ENCODE measurements around the gene TIMM22. TPM values are rescaled to one million over a fixed set of nuclear protein-coding genes. Genes with fewer than 3 reads are reported as not detected.

TIMM22 gene
- total RNA-seq, 5 donors from 2014 or later (not counting 1 experiment from before 2014, with no cell fraction given) = 8.9 to 13.2 (median 11.4) TPM

DNA sequence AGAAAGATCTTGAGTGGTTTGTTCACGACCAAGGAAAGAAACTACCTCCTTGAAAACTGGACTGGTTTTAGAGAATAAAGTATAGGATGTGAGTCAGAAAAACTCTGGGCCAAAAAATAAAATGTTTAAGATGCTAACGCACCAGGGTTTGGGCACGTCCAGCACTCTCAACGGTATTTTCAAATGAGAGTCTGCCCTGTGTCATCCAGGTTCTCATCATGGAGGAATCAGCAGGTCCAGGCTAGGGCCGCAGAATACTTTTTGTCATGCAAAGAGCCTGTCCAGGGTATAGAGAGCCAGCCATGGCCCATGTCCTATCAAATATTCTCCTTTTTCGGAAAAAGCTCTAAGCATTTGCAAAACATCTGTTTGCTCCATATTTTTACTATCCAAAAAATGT lies 19.8 kb upstream of the TIMM22 start:
- Histone ChIP-seq H3K9me3 (no peaks in the 10 kb centered on the region), H3K27me3 (replicated peaks in 1 of 2; ENCODE audit: control insufficient read depth in 2 of 2, extremely low read depth in 1 of 2, insufficient read depth in 2 of 2, low read length in 1 of 2) (peaks cover 10 to 45% of the 10 kb centered on the region in 2 experiments), H3K27ac (ENCODE audit: low read length) (no peak overlapping the region), H3K4me3 (ENCODE audit: control insufficient read depth in 1 of 2, extremely low read depth in 1 of 2, low read length in 1 of 2) (no peak overlapping the region), H3K4me1 (ENCODE audit: control insufficient read depth in 1 of 2, extremely low read depth in 1 of 2, insufficient read depth in 2 of 2, low read length in 2 of 2) (peaks cover 0 to 25% of the 10 kb centered on the region in 2 experiments), H3K36me3 (ENCODE audit: control insufficient read depth in 2 of 2, extremely low read depth in 1 of 2, insufficient read depth in 1 of 2, low read length in 1 of 2) (no peaks in the 10 kb centered on the region)
- CTCF ChIA-PET = no interaction called here
- Mint-ChIP-seq H3K4me3 (no peak overlapping the region), H3K27me3 (peaks cover 37 to 42% of the 10 kb centered on the region in 2 donors), H3K9me3 (no peaks in the 10 kb centered on the region), H3K27ac (no peak overlapping the region), H3K4me1 (peaks cover 19 to 21% (median 20%) of the 10 kb centered on the region in 3 donors), H3K36me3 (no peaks in the 10 kb centered on the region)
- DNase-seq (no peak), ATAC-seq (replicated peaks in 1 of 4) (no peak)
- POLR2A ChIA-PET = no interaction called here
- 89% methylated on average over 6 of the region's 6 CpGs for WGBS (ENCODE audit: insufficient coverage)

DNA sequence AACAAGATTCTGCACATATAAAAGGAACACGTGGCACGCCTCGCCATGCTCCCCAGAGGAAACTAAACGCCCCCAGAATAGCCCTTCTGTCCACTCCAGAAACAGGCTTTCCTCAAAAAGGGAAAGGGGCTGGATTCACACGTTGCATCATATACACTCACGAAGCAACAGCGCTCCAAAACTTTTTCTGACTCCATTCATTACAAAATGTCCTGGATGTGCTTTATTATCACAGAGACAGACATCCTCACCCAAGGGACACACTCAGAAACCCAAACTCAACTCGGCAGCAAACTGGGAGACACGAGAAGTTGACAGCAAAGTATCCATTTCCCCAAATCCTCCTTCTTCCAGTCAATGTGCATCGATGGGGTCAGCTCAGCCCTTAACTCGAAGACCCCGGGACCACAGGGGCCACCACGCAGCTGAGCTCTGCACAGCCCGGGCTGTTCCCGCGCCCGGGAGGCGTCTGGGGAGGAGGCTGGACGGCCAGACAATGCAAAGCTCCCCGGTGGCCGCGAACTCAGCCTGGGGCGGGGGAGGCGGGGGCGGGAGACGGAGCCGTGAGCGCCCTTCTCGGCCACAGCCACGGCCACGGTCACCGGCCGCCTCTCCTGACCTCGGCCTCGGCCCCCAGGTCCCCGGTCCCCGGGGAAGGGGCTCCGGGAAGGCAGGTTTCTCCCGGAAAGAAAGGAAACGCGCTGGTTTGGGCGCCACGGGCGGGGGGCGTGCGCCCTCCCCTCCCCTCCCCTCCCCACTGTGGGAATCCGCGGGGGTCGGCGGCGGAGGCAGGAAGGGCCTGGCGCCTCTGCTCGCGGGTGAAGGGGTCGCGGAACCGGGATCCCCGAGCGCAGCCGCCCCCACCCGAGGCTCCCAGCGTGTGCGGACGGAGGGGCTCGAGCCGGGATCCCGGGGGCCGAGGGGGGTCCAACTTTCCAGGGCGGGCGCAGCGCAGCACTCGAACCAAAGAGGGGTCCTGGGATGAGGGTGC lies 18.5 kb upstream of the TIMM22 start:
- ChIA-PET POLR2A (no interaction called here), CTCF (no interaction called here)
- Histone ChIP-seq H3K27me3 (replicated peaks in 1 of 2; ENCODE audit: control insufficient read depth in 2 of 2, extremely low read depth in 1 of 2, insufficient read depth in 2 of 2, low read length in 1 of 2) (peaks cover 7 to 36% of the 10 kb centered on the region in 2 experiments), H3K27ac (ENCODE audit: low read length) (no peak overlapping the region), H3K36me3 (ENCODE audit: control insufficient read depth in 2 of 2, extremely low read depth in 1 of 2, insufficient read depth in 1 of 2, low read length in 1 of 2) (no peaks in the 10 kb centered on the region), H3K4me1 (ENCODE audit: control insufficient read depth in 1 of 2, extremely low read depth in 1 of 2, insufficient read depth in 2 of 2, low read length in 2 of 2) (peaks cover 0 to 25% of the 10 kb centered on the region in 2 experiments), H3K4me3 (ENCODE audit: control insufficient read depth in 1 of 2, extremely low read depth in 1 of 2, low read length in 1 of 2) (peak overlapping the region in 1 of 2 donors; percentile 32), H3K9me3 (no peaks in the 10 kb centered on the region)
- H3K9me3 Mint-ChIP-seq = no peaks in the 10 kb centered on the region
- H3K27me3 Mint-ChIP-seq = peaks cover 33 to 38% of the 10 kb centered on the region in 2 donors
- ATAC-seq (replicated peaks in 1 of 4) = no peak
- no peaks in the 10 kb centered on the region for H3K36me3 Mint-ChIP-seq
- peak overlapping the region in 1 of 2 donors; percentile 60 for H3K27ac Mint-ChIP-seq
- peak in 3 of 35 experiments; percentile 12 to 17 (median 14) for DNase-seq
- WGBS (ENCODE audit: insufficient coverage) = 4% methylated on average over 47 of the region's 72 CpGs
- peak overlapping the region; percentile 69 to 80 (median 74) for H3K4me3 Mint-ChIP-seq
- peaks cover 19 to 21% (median 20%) of the 10 kb centered on the region in 3 donors for H3K4me1 Mint-ChIP-seq

DNA sequence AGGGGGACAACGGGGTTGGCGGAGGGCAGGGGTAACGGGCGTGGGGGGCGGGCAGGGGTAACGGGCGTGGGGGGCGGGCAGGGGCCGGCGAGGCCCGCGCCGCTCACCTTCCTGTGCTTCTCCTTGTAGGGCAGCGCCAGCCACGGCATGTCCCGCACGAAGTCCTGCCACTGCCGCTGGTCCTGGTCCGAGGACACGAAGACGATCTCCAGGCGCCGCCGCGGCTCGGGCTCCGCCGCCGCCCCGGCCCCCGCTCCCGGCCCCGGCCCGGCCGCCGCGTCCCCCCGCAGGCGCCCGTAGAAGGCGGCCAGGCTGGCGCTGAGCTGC lies 17.8 kb upstream of the TIMM22 start:
- Histone ChIP-seq H3K9me3 (no peaks in the 10 kb centered on the region), H3K4me3 (ENCODE audit: control insufficient read depth in 1 of 2, extremely low read depth in 1 of 2, low read length in 1 of 2) (peak overlapping the region in 1 of 2 donors; percentile 27), H3K27me3 (replicated peaks in 1 of 2; ENCODE audit: control insufficient read depth in 2 of 2, extremely low read depth in 1 of 2, insufficient read depth in 2 of 2, low read length in 1 of 2) (peaks cover 7 to 36% of the 10 kb centered on the region in 2 experiments), H3K4me1 (ENCODE audit: control insufficient read depth in 1 of 2, extremely low read depth in 1 of 2, insufficient read depth in 2 of 2, low read length in 2 of 2) (peaks cover 0 to 25% of the 10 kb centered on the region in 2 experiments), H3K36me3 (ENCODE audit: control insufficient read depth in 2 of 2, extremely low read depth in 1 of 2, insufficient read depth in 1 of 2, low read length in 1 of 2) (no peaks in the 10 kb centered on the region), H3K27ac (ENCODE audit: low read length) (no peak overlapping the region)
- no peak for DNase-seq
- Mint-ChIP-seq H3K27me3 (peaks cover 31 to 38% of the 10 kb centered on the region in 2 donors), H3K4me1 (peaks cover 19 to 21% (median 20%) of the 10 kb centered on the region in 3 donors), H3K27ac (no peak overlapping the region), H3K4me3 (peak overlapping the region in 2 of 3 donors; percentile 17 to 82), H3K36me3 (no peaks in the 10 kb centered on the region), H3K9me3 (no peaks in the 10 kb centered on the region)
- ATAC-seq (replicated peaks in 1 of 4) = no peak
- CTCF ChIA-PET = interaction anchor here in 1 of 2 donors (2.3 kb wide), 1 partner anchor 17 kb away, joined by 26 read pairs; the partner anchor contains the start of gene TIMM22
- WGBS (ENCODE audit: insufficient coverage) = 1% methylated on average over 40 of the region's 42 CpGs
- POLR2A ChIA-PET = no interaction called here

DNA sequence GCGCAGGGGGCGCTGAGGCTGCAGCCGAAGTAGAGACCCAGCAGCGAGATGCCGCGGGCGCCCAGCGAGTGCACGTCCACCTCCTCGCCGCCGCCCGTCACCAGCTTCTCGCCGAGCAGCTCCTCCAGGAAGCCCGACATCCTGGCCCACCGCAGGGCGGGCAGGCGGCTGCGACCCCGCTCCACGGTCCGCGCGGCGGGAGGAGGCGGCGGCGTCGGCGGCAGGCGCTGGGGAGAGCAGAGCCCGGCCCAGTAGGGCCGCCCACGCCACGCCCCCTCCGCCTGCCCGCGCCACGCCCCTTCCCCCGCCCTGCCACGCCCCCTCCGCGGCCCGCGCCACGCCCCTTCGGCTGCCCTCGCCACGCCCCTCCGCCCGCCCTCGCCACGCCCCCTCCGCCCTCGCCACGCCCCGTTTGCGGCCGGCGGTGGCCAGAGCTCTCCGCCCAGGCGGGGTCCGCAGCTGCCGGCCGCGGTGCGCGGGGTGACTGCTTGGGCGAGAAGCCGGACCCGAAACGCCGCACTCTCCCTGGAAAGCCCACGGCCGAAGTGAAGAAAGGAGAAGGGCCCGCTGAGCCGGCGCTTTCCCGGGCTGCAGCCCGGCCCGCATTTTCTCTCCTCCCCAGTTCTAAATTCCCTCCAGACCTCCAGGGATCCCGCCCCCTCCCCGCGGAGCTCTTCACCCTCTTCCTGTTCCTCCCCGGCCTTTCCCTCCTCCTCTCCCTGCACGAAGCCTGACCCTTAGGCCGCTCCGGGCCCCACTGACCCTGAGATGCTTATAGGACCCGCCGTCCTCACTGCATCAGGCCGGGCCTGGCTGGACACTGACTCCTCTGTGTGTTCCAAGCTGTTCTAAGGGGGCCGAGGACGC lies 17.2 kb upstream of the TIMM22 start, which contains the start of gene NXN:
Gene NXN, minus strand, starts transcription at position 238 of the 867 bp plus-strand sequence.
- no peaks in the 10 kb centered on the region for H3K36me3 Mint-ChIP-seq
- H3K9me3 Mint-ChIP-seq = no peaks in the 10 kb centered on the region
- Histone ChIP-seq H3K27ac (ENCODE audit: low read length) (no peak within 1 kb of the TSS), H3K27me3 (replicated peaks in 1 of 2; ENCODE audit: control insufficient read depth in 2 of 2, extremely low read depth in 1 of 2, insufficient read depth in 2 of 2, low read length in 1 of 2) (peaks cover 7 to 35% of the 10 kb centered on the region in 2 experiments), H3K36me3 (ENCODE audit: control insufficient read depth in 2 of 2, extremely low read depth in 1 of 2, insufficient read depth in 1 of 2, low read length in 1 of 2) (no peaks in the 10 kb centered on the region), H3K4me3 (ENCODE audit: control insufficient read depth in 1 of 2, extremely low read depth in 1 of 2, low read length in 1 of 2) (peak within 1 kb of the TSS; percentile 56 to 63), H3K4me1 (ENCODE audit: control insufficient read depth in 1 of 2, extremely low read depth in 1 of 2, insufficient read depth in 2 of 2, low read length in 2 of 2) (peaks cover 0 to 25% of the 10 kb centered on the region in 2 experiments), H3K9me3 (no peaks in the 10 kb centered on the region)
- H3K4me1 Mint-ChIP-seq = peaks cover 19 to 21% (median 20%) of the 10 kb centered on the region in 3 donors
- 2% methylated on average over 65 of the region's 94 CpGs for WGBS (ENCODE audit: insufficient coverage)
- peak within 1 kb of the TSS; percentile 36 to 88 for H3K27ac Mint-ChIP-seq
- CTCF ChIA-PET = interaction anchor here in 1 of 2 donors (1.8 to 2.3 kb wide), 2 partner anchors 16 to 20 kb away, joined by 16 to 26 read pairs; partner anchors contain the start of gene TIMM22
- H3K27me3 Mint-ChIP-seq = peaks cover 31 to 35% of the 10 kb centered on the region in 2 donors
- peak within 1 kb of the TSS; percentile 74 to 82 (median 75) for H3K4me3 Mint-ChIP-seq
- DNase-seq = peak; percentile 61 to 92 (median 83)
- POLR2A ChIA-PET = no interaction called here
- ATAC-seq (replicated peaks in 1 of 4) = peak; percentile 81 to 92 (median 84)

DNA sequence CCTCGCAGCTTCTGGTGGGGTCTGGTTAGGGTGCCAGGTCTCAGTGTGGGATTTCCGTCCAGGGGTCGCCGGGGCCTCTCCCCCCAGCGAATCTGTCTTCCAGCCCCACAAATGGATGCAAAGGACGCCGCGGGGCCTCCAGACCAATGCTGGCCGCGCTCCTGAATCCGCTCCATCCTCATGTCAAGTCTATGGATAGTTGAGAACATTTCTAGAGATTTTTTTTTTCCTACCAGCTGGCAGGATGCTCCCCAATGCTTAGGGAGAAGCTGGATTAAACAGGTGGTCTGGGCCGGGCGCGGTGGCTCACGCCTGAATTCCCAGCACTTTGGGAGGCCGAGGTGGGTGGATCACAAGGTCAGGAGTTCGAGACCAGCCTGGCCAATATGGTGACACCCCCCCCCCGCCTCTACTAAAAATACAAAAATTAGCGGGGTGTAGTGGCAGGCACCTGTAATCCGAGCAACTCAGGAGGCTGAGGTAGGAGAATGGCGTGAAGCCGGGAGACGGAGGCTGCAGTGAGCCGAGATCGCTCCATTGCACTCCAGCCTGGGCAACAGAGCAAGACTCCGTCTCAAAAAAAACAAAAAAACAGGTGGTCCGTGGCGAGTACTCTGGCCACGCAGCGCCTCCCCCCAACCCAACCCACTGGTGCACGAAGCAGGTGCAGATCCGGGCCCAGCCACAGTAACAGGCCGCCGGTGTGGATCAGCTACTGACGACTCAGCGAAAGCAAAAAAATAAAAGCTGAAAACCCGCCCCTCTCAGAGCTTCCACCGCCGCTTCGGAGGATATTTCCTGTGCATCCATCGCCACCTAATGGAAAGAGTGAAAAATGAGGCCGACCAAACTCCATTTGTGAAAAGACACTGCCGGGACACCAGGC lies 16.3 kb upstream of the TIMM22 start:
- Histone ChIP-seq H3K9me3 (no peaks in the 10 kb centered on the region), H3K36me3 (ENCODE audit: control insufficient read depth in 2 of 2, extremely low read depth in 1 of 2, insufficient read depth in 1 of 2, low read length in 1 of 2) (no peaks in the 10 kb centered on the region), H3K4me3 (ENCODE audit: control insufficient read depth in 1 of 2, extremely low read depth in 1 of 2, low read length in 1 of 2) (peak overlapping the region; percentile 56 to 63), H3K4me1 (ENCODE audit: control insufficient read depth in 1 of 2, extremely low read depth in 1 of 2, insufficient read depth in 2 of 2, low read length in 2 of 2) (peaks cover 0 to 25% of the 10 kb centered on the region in 2 experiments), H3K27me3 (replicated peaks in 1 of 2; ENCODE audit: control insufficient read depth in 2 of 2, extremely low read depth in 1 of 2, insufficient read depth in 2 of 2, low read length in 1 of 2) (peaks cover 7 to 26% of the 10 kb centered on the region in 2 experiments), H3K27ac (ENCODE audit: low read length) (peak overlapping the region; percentile 24)
- WGBS (ENCODE audit: insufficient coverage) = 15% methylated on average over 23 of the region's 43 CpGs
- peak overlapping the region; percentile 36 to 88 for H3K27ac Mint-ChIP-seq
- ChIA-PET CTCF (interaction anchor here in 1 of 2 donors (0.6 to 2.3 kb wide), 10 partner anchors 15 to 281 kb away, joined by 3 to 26 read pairs (median 7); partner anchors contain the start of genes GLOD4, MRM3 and TIMM22), POLR2A (interaction anchor here in 1 of 2 donors (0.6 kb wide), 2 partner anchors 16 to 124 kb away, joined by 3 to 4 read pairs; no protein-coding TSS in a partner anchor)
- H3K36me3 Mint-ChIP-seq = no peaks in the 10 kb centered on the region
- DNase-seq (peak; percentile 48 to 90 (median 77)), ATAC-seq (replicated peaks in 1 of 4) (peak; percentile 63 to 83 (median 68))
- H3K9me3 Mint-ChIP-seq = no peaks in the 10 kb centered on the region
- H3K4me3 Mint-ChIP-seq = peak overlapping the region; percentile 77 to 82 (median 81)
- peaks cover 19 to 21% (median 20%) of the 10 kb centered on the region in 3 donors for H3K4me1 Mint-ChIP-seq
- H3K27me3 Mint-ChIP-seq = peaks cover 24 to 27% of the 10 kb centered on the region in 2 donors

All from T-cell (primary cell).